Endothelial cell of hepatic sinusoid (primary cell): ENCODE data around the gene LACRT.
"Not testable (repeated sequence)": the region's sequence is repeated elsewhere in the genome, so short reads cannot be mapped to it uniquely, and the experiment has no call there.

Experiments used
- in situ Hi-C: cut with HindIII; loops from 2 replicates; pipeline ENCODE4 v1.10.0; 2017; ENCODE audit warnings: low sequenced_read_pairs

Gene LACRT, protein sequence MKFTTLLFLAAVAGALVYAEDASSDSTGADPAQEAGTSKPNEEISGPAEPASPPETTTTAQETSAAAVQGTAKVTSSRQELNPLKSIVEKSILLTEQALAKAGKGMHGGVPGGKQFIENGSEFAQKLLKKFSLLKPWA

DNA sequence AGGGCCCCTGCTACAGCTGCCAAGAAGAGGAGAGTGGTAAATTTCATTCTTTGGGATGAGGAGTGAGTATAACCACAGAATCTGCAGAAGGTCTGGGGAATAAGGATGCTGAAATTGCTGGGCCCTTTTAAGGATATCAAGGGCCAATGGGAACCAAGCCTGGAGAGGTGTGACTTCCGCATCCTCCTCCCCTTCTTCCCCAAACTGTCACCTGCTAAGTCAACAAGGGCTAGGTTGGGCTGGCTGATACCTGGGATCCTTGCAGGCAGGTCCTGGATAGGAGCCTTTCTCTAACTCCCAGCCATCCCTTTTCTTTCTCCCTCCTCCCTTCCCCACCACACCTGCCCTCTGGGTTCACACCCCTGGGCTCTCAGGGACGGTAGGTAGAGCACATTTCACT is at the start of gene LACRT:
Gene LACRT, minus strand, starts transcription at position 101 of the 400 bp plus-strand sequence. Its CDS starts 54 bp downstream, at position 47.
- in situ Hi-C loops: no loop called here

DNA sequence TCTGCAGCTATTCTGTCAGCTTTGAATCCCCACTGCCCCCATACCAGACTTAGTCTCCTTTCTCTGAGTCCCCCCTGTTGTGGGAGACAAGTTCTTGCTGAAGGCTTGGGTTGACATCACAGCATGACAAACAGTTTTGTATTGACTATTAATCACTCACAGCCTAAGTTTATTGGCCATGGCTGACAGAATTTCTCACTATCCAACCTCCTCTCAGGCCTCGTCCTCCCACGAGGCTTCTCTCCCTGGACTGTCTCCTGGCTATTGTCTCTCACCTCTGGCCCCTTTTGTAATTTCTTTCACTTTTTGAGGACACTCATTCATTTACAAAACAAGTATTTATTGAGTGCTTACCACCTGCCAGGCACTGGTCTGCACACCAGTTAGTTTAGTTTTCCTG is 48.7 kb upstream of the LACRT start:
- in situ Hi-C loops: no loop called here

DNA sequence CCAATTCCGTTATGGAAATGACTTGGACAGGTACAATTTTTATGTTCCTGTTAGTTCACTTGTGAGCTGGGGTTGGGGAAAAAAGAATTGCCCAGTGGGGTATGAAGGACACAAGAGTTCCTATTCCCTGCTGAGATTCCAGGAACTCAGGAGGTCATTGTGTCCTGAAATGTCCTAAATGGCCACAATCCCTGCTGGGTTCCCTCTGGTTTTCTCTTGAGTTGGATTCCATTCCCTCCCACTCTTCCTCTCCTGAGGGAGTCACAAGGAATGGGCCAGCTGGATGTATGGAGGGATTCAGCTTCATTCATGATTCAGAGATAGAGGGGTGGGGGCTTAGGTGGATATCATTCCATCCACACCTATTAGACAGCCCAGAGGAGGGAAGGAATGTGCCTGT is 48.0 kb upstream of the LACRT start:
- in situ Hi-C loops: no loop called here

DNA sequence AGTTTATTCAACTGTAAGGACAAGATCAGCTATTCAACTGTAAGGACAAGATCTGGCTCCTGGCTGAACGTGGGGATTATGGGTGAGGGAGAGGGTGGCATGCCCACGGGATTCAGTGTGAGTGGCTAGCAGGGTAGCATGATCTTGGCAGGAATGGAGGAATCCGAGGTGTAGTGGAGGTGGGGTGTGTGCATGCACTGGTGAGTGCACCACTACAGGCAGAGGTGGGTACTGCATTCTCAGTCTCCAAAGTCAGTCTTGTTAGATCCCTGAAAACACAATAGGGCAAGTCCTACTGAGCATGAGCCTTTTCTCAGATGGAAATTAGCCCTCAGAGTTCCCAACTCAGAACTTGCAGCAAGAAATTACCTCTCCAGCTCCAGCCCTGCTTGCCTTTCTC is 45.7 kb upstream of the LACRT start:
- in situ Hi-C loops: no loop called here

DNA sequence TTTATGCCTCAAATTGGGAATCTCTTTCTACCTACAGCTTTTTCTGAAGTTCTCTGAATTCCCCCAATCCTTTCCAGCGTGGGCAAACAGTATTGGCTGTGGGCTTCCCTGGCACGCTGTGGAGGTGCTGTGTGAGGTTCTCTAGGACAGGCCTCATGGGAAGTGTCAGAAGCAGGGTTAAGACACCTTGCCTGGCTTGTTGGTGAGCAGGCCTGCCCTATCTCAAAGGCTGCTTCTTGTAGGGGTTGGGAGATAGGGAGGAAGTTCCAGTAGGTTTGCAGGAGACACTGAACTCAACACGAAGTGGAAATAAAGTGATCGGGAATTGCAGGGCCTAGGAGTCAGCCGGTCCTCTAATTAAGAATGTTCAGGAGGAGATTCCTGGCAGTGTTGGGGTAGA is 43.4 kb upstream of the LACRT start:
- in situ Hi-C loops: no loop called here

DNA sequence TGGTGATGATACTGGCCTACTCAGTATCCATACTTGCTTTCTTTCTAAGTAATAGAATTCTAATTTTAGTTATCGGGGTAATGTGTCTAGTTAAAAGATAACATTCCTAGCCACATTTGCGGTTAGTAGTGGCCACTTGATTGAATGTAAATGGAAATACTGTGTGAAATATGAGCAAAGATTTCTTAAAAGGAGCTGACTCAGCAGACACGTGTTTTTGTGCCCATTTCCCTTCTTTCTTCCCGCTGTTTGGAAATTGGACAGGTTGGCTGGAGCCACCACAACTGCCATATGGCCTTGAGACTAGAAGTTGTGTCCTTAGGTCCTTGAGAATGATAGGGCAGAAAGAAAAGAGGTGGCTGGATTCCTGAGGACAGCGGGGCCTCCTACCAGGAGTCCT is 33.2 kb upstream of the LACRT start:
- in situ Hi-C loops: no loop called here

DNA sequence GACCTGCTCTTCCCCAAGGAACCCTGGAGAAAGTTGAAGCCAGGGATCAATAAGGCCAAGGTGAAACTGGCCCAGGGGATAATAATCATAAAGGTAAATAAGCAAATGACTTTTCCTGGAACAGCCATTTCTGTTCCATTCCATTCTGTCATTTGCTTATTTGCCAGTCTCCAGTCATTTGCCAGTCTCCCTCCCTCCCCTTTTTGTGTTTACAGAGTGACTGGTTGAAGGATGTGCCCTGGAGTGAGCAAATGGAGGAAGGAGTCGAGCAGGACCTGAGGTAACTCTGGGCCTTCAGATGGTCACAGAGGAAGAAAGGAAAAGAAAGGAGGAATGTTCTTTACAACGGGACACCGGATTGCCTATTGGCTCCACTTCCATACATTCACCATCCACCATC is 31.3 kb upstream of the LACRT start:
- in situ Hi-C loops: no loop called here

DNA sequence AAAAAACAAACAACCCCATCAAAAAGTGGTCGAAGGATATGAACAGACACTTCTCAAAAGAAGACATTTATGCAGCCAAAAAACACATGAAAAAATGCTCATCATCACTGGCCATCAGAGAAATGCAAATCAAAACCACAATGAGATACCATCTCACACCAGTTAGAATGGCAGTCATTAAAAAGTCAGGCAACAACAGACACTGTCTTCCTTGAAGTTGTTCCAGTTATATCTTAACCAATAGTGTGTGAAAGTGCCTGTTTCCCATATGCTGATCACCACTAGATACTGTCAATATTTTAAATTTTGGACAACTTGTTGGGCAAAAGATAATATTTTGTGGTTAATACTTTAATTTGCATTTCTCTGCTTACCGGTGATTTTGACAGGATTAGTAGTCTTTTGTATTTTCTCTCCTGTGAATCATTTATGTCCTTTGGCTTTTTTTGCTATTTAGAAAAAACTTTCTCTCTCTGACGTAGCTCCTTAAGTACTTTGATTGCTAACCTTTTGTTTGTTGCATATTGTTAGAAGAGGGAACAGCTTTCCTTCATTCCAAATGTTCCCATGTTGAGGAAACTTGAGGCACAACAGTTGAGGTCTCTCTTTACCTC is 30.4 kb upstream of the LACRT start:
- in situ Hi-C loops: not testable (repeated sequence)

DNA sequence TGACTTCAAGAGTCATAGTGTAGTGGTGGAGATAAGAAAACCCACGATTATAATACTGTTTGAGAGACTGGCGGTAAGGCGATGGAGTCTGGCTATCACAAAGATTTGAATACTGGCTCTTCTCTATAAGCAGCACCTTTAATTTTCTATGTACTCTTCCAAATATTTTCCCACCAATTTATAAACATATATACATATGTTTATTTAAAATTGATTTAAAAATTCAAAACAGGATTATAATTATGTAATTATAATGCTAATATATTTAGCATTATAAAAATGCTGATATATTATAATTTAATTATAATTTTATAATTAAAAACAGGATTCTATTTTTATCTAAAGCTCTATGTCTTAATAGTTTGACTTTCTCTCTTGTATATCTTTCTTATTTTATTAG is 28.9 kb upstream of the LACRT start:
- in situ Hi-C loops: no loop called here

DNA sequence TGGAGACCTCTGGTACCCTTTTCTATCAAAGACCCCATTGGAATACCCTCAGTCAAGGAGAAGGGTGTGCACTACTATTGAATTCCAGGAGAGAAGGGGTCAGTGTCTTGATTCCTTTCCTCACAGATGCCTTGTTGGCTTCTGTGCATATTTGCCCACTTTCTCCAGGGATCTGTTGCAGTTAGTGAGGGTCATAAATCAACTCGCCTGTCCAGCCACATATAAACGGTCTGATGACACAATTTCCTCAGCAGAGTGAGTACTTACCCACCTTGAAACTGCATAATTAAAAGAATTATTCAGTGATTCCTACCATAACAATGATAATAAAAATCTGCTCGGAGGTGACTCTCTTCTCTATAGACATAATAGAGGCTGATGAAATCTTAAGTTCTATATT is 27.3 kb upstream of the LACRT start:
- in situ Hi-C loops: no loop called here

DNA sequence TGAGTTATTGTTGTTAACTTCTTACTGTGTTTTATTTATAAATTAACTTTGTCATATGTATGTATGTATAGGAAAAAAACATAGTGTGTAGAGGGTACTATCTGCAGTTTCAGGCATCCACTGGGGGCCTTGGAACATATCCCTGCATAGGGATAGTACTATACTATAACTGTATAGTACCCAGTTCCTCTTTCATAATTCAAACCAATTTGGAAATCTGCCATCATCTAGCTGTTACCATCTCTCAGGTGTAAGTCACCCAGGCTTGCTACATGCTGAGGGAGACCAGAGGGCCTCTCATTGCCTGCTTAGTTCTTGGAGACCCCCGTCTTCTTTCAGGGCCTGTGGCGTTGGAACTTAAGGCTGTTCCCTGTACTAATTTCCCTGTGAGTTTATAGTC is 26.4 kb upstream of the LACRT start:
- in situ Hi-C loops: no loop called here

DNA sequence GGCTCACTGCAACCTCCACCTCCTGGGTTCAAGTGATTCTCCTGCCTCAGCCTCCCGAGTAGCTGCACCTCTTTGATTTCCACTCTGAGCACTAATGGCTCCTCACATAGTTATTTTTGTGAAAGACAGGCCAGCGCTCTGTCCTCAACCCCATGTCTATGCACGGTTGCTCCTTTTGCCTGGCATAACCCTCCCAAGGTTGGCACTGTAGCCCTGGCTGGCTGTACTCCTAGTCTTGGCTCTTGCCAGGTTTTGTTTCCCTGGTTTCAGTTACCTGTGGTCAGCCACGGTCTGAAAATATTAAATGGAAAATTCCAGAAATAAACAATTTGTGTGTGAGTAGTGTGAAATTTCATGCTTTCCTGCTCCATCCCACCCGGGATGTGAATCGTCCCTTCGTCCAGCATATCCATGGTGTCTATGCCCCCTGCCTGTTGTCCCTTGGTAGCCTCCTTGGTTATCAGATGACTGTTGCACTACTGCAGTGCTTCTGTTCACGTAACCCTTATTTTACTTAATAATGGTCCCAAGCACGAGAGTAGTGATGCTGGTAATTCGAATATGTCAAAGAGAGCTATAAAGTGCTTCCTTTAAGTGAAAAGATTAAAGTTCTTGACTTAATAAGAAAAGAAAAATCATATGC is 25.7 kb upstream of the LACRT start:
- in situ Hi-C loops: no loop called here

DNA sequence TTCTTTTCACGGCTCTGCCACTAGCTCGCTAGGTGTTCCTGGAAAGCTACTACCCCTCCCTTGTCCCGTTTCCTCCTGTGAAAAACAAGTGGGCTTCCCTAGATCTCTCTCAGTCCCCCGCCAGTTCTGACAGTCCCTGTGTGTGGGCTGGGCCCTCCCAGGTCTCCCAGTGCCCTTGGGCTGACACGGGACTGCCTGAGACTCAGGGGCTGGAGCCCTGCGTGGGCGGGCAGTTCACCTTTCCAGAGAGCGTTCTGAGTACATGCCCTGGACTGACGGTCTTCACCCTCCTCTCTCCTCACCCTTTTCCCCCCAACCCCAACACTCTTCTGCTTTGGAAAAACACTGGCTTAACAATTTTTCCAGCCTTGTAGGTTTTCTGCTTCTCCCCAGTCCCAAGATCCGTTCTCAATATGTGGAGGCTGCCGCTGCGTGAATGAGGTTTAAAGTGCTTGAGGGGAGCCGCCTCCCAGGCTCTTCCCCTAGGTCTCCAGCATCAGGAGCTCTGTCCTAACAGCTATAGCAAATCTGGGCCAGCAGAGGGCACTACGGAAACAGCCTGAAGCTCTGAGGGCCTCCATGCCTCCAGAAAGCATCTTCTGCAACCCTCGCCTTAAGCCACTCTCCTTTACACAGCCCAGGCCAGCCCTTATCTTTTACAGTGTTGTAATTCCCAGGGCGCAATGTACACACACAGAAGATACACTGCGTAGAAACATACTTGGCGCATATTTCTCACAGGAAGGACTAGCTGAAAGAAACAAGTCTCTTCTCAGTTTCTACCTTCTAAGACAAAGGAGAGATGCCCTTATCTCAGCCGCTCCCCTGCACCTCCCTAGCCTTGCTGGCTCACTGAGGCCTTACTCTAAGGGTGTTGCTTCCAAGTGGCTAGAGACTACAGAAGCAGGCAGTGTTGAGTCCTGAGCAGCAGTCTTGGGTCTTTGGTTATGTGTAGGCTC is 23.9 kb upstream of the LACRT start:
- in situ Hi-C loops: no loop called here

DNA sequence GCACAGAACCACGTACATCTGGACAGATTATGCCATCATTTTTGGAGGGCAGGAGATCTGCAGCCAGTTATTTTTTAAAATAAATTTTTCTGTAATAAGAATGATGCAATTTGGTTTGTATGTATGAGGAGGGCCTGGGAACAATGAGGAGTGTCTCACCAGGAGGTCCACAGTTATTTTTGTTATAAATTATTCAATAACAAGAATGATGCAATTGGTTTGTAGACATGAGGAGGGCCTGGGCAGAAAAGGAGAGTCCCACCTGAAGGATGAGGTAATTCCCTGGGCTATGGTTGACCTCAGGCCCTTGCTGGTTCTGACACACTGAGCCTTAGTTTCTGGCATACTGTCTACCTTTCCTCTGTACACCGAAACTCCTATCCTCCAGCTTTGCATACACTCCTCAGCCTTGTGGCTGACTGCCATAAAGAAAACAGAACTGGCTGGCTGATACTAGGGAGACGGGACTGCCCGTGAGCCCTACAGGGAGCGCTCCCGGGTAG is 22.5 kb upstream of the LACRT start:
- in situ Hi-C loops: no loop called here

DNA sequence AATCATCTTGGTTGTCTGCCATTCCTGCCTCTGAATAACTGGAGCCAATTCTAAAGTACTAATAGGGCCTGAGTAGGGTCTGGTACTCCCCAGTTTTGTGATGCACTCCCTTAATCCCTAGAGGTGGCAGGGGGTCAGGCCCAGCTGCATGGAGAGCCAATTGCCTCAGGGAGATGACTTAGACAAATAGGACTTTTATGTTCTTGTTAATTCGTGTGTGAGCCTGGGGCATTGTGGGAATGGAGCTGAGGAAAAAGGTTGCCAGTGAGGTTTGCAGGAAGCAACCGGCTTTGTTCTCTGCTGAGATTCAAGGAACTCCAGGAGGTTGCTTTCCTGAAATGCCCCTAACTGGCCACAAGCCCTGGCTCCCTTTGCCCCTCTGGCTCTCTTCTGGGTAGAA is 20.2 kb upstream of the LACRT start:
- in situ Hi-C loops: no loop called here

DNA sequence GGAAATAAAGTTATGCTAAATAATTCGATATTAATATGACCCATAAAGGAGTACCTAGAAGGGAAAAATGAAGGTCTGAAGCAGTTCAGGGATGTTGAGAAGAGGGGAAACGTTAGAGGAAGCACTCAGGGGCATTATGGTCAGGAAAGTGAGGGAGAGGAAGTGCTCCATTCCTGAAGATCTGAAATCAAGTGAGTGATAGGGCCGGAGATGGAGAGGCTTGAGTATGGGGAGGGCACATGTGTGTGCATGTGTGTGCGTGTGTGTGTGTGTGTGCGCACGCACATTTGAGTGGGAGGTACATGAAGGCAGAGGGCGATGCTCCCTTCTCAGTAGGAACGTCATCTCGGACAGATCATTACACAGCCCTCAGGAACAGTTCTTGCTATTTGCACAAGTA is 18.3 kb upstream of the LACRT start:
- in situ Hi-C loops: no loop called here

DNA sequence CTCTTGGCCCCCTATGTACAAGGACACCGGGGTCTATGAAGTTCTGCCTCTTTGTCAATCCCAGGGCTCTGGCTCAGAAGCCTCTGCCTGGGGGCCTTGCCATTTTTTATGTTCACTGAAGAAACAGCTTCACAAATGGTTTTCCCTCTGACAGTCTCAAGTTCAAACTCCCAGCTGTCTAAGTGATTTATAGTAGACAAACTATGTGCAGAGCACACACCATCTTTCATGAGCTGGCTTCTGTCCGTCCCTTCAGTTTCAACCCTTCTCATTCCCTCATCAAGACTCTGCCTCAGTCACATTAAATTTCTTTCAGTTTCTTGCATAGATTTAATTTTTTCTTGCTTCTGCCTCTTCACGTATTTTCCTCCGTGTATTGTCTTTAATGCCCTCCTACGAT is 16.2 kb upstream of the LACRT start:
- in situ Hi-C loops: no loop called here

DNA sequence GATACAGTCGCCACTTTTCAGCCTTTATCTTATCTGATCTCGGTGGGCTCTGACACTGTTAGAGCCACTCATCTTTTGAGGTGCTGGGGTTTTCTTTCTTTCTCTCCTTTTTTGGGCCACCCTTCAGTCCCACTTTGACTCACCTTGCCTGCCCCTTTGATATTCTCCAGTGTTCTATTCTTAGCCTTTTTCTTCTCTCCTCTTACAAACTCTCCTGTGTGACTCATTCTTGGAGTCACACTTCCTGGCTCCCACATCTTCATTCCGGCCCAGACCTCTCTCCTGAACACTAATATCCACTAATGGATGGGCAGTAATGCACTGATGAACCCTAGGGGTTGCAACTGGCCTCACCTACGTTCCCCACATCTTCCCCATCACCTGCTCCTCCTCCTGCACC is 15.7 kb upstream of the LACRT start:
- in situ Hi-C loops: no loop called here

DNA sequence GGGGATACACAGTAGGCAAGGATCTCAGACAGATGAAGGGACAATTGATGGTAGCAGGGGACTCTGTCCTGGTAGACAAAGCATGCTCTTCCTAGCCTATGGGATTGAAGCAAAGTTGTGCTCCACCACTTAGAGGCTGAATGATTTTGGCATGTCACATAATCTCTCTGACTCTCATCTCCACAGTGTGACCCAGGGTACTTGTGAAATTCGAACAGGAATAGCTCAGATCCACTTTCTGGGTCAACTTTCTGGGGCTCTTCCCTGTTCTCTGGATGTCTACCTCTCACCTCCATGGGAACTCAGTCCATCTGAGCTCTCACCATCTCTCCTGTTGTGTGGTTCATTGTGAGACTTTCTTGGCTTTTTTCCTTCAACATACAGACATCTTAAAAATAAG is 15.1 kb upstream of the LACRT start:
- in situ Hi-C loops: no loop called here

DNA sequence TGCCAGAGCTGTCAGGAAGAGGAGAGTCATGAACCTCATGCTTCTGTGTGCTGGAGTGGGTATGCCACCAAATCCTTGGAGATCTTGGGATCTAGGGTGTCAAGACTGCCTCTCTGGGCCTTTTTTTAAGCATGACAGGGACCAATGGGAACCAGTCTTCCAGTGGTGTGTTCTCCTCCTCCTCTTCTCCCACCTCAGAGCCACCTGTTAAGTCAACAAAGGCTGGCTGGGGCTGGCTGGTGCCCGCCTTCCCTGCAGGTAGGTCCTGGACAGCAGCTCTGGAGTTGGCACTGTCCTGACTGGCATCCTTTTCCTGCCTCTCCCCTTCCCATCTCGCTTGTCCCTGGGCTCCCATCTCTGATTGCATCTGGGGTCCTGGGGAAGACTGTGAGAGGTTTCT is 13.6 kb upstream of the LACRT start, which contains the start of gene DCD:
Gene DCD, minus strand, starts transcription at position 101 of the 400 bp plus-strand sequence. Its CDS starts 62 bp downstream, at position 39.
- in situ Hi-C loops: no loop called here

DNA sequence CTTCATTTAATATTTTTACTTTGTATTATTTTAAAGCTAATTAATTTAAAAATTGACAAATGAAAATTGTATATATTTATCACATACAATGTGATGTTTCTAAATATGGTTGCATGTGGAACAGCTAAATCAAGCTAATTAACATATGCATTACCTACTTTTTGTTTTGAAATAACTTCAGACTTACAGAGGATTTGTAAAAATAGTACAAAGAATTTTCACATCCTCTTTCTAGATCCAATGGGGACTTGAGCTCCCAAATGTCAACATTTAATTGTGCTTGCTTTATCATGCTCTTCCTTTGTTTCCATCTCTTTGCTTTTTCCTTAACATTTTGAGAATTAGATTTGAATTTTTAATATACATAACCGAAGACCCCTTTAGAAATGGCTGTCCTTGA is 6.9 kb upstream of the LACRT start:
- in situ Hi-C loops: no loop called here
